BE2C (cell line): ENCODE results near the gene APRT.

Experiments
- DNase-seq: peaks from one replicate; pipeline ENCODE4 v3.0.0-alpha.2; 2020
- H3K27me3 ChIP-seq: fragments of 250-450 bp; sonication (Bioruptor Pico); 2 replicates; pipeline ENCODE4 v1.5.1; 2020; ENCODE audit warnings: mild to moderate bottlenecking
- H3K36me3 ChIP-seq: fragments of 250-450 bp; sonication (Bioruptor Pico); 2 replicates; pipeline ENCODE4 v1.5.1; 2020; ENCODE audit warnings: mild to moderate bottlenecking
- H3K4me1 ChIP-seq: fragments of 250-450 bp; sonication (Bioruptor Pico); 2 replicates; pipeline ENCODE4 v1.5.1; 2020
- H3K4me3 ChIP-seq: 2 replicates; pipeline ENCODE4 v1.5.1; 2011; ENCODE audit warnings: low read depth, low read length
- H3K9me3 ChIP-seq: fragments of 250-450 bp; sonication (Bioruptor Pico); 2 replicates; pipeline ENCODE4 v1.5.1; 2020
- CTCF ChIP-seq: IDR thresholded peaks from 2 replicates; pipeline ENCODE4 v1.5.1; 2012; ENCODE audit warnings: mild to moderate bottlenecking, low read depth, low read length

Gene APRT

GRCh38 chr16:88799569-88800276, 12.0 kb downstream of the APRT start:
- no peak for TF ChIP-seq CTCF
- DNase-seq: no peak
- no peaks in the 10 kb centered on the region for H3K27me3 ChIP-seq
- no peaks in the 10 kb centered on the region for H3K9me3 ChIP-seq
- no peak overlapping the region for H3K4me3 ChIP-seq
- peaks cover 6% of the 10 kb centered on the region for H3K36me3 ChIP-seq
- no peaks in the 10 kb centered on the region for H3K4me1 ChIP-seq

GRCh38 chr16:88798772-88799455, 12.8 kb downstream of the APRT start:
- Histone ChIP-seq H3K4me3 (no peak overlapping the region), H3K9me3 (no peaks in the 10 kb centered on the region), H3K36me3 (no peaks in the 10 kb centered on the region), H3K27me3 (no peaks in the 10 kb centered on the region), H3K4me1 (no peaks in the 10 kb centered on the region)
- no peak for DNase-seq
- no peak for TF ChIP-seq CTCF

GRCh38 chr16:88798073-88798472, 13.7 kb downstream of the APRT start:
- Histone ChIP-seq H3K4me1 (no peaks in the 10 kb centered on the region), H3K36me3 (no peaks in the 10 kb centered on the region), H3K4me3 (no peak overlapping the region), H3K27me3 (no peaks in the 10 kb centered on the region), H3K9me3 (no peaks in the 10 kb centered on the region)
- no peak for DNase-seq
- TF ChIP-seq CTCF: no peak

GRCh38 chr16:88796278-88796677, 15.4 kb downstream of the APRT start:
- Histone ChIP-seq H3K4me3 (no peak overlapping the region), H3K4me1 (no peaks in the 10 kb centered on the region), H3K36me3 (no peaks in the 10 kb centered on the region), H3K9me3 (no peaks in the 10 kb centered on the region), H3K27me3 (no peaks in the 10 kb centered on the region)
- no peak for DNase-seq
- TF ChIP-seq CTCF: no peak

- DNase-seq: no peak
- Histone ChIP-seq H3K36me3 (no peaks in the 10 kb centered on the region), H3K4me1 (no peaks in the 10 kb centered on the region), H3K27me3 (peaks cover 9% of the 10 kb centered on the region; the same call in 1 of the 2 replicates), H3K9me3 (no peaks in the 10 kb centered on the region), H3K4me3 (no peak overlapping the region)
- no peak for TF ChIP-seq CTCF
Observed at GRCh38 chr16:88793251-88793954, 18.3 kb downstream of the APRT start.

GRCh38 chr16:88792668-88793250, 19.0 kb downstream of the APRT start:
- Histone ChIP-seq H3K9me3 (no peaks in the 10 kb centered on the region), H3K27me3 (peaks cover 12% of the 10 kb centered on the region), H3K4me1 (no peaks in the 10 kb centered on the region), H3K36me3 (no peaks in the 10 kb centered on the region), H3K4me3 (no peak overlapping the region)
- DNase-seq: no peak
- no peak for TF ChIP-seq CTCF
